Ovary (tissue), 10 donors: ENCODE measurements around the gene ZNF282. TPM values are rescaled to one million over a fixed set of nuclear protein-coding genes. Genes with fewer than 3 reads are reported as not detected.

ENCODE experiments used
- DNase-seq, 5 donors: peaks; one replicate each; pipeline ENCODE4 v3.0.0-alpha.2; 2019 to 2020
- H3K27ac ChIP-seq, 2 donors: fragments of 200-600 bp; one replicate each; pipeline versions ENCODE4 v1.5.1 to v1.8.0; 2019 to 2022
- H3K27me3 ChIP-seq: fragments of 200-600 bp; one replicate; pipeline ENCODE4 v1.8.0; 2022
- H3K36me3 ChIP-seq: fragments of 200-600 bp; sonication (generic); one replicate; pipeline ENCODE4 v1.5.1; 2019
- H3K4me1 ChIP-seq: one replicate; pipeline ENCODE4 v1.8.1; 2013; ENCODE audit warnings: mild to moderate bottlenecking, moderate library complexity; ENCODE audit not compliant: insufficient read depth
- H3K4me3 ChIP-seq: fragments of 200-600 bp; sonication (generic); one replicate; pipeline ENCODE4 v1.5.1; 2017
- H3K9me3 ChIP-seq, 2 donors: fragments of 200-600 bp in 1 of 2; sonication (generic) in 1 of 2; one replicate each; pipeline versions ENCODE4 v1.5.1 to v1.8.1; 2013 to 2019; ENCODE audit warnings: mild to moderate bottlenecking in 1 of 2, moderate library complexity in 1 of 2
- EP300 ChIP-seq: sonication (generic); formaldehyde crosslinking; IDR thresholded peaks from one replicate; pipeline ENCODE4 v1.6.1; 2017; ENCODE audit warnings: antibody characterized with exemption
- POLR2A ChIP-seq: fragments of 450-650 bp; IDR thresholded peaks from one replicate; pipeline ENCODE4 v1.6.1; 2017; ENCODE audit warnings: antibody characterized with exemption, mild to moderate bottlenecking, moderate library complexity
- WGBS, 3 donors: extraction: QIAGEN DNeasy Blood & Tissue Kit in 1 of 3; methylation state at CpG; one replicate each; pipeline versions ENCODE4 v1.1.5 to v1.1.7; 2013 to 2017; 5-methylcytosine and 5-hydroxymethylcytosine counted together
- intact Hi-C, 4 donors: fragments of 100-400 bp; cut with DNase I; formaldehyde crosslinking; loops; one replicate each; pipeline versions ENCODE4 v1.11.0 to v1.15.1; 2022 to 2023
- long read RNA-seq, 3 donors: library from polyadenylated mRNA in 2 of 3; unstranded in 2 of 3; transcript quantifications; one replicate each; pipeline ENCODE4 v2.0.0 and lab custom pipeline, GENCODE V29; 2021 to 2026
- polyA plus RNA-seq, 2 donors: library from polyadenylated mRNA; stranded (reverse); fragments of 200-250 nt in 1 of 2; fragments of 350-450 nt in 1 of 2; fragmentation: Illumina TruSeq in 1 of 2; extraction: RNeasy Lipid Tissue Mini Kit (QIAGEN cat#74804) in 1 of 2; gene quantifications; one replicate each; pipeline ENCODE4 v1.2.3, GENCODE V29; 2013 to 2014
- total RNA-seq, 7 donors: library from RNA; depleted of rRNA in 2 of 7; stranded (reverse); fragments of >200 nt in 2 of 7; fragmentation: NEBNext Ultra II Directional in 3 of 7; extraction: Animal tissue kit (Norgen Biotek cat#: 25700) in 3 of 7; gene quantifications; one replicate each; pipeline versions ENCODE4 v1.1.0 to v1.2.4, GENCODE V29; 2016 to 2023
- TF ChIP-seq, protein P1 (sequence below), 3 donors: fragments of 450-650 bp in 2 of 3; fragments of 200-600 bp in 1 of 3; IDR thresholded peaks; one replicate each; pipeline versions ENCODE4 v1.5.1 to v1.8.0; 2016 to 2022; ENCODE audit warnings: antibody characterized with exemption in 3 of 3, mild to moderate bottlenecking in 1 of 3
- donor health status: DM: no; HTN: no; CAD: no; lungs with moderate emphysema.
- donor health status: DM: no; HTN: no; CAD: no.
- donor health status: Bipolar disorder and iron deficiency.
- donor health status: DM: yes; HTN: yes; CAD: no.
- donor health status: DM: no; HTN: no; CAD: no.
- donor health status: DM: yes; HTN: yes; CAD: no.

The ZNF282 gene
- total RNA-seq: 10 to 100 TPM; 14.0 to 30.2 (median 24.5) TPM
- polyA plus RNA-seq: 10 to 100 TPM in 1 of 2 donors, 1 to 10 TPM in 1; 8.0 to 17.6 TPM
- long read RNA-seq, donor 1, partial matches to known transcripts: 0 of 4 reads
- long read RNA-seq, donor 1, other reads (novel, unspliced or antisense): 4 of 4 reads
- long read RNA-seq, donor 2, partial matches to known transcripts: 0 of 4 reads
- long read RNA-seq, donor 2, other reads (novel, unspliced or antisense): 0 of 4 reads
- long read RNA-seq, donor 3, partial matches to known transcripts: 3 of 17 reads
- long read RNA-seq, donor 3, other reads (novel, unspliced or antisense): 10 of 17 reads

DNA sequence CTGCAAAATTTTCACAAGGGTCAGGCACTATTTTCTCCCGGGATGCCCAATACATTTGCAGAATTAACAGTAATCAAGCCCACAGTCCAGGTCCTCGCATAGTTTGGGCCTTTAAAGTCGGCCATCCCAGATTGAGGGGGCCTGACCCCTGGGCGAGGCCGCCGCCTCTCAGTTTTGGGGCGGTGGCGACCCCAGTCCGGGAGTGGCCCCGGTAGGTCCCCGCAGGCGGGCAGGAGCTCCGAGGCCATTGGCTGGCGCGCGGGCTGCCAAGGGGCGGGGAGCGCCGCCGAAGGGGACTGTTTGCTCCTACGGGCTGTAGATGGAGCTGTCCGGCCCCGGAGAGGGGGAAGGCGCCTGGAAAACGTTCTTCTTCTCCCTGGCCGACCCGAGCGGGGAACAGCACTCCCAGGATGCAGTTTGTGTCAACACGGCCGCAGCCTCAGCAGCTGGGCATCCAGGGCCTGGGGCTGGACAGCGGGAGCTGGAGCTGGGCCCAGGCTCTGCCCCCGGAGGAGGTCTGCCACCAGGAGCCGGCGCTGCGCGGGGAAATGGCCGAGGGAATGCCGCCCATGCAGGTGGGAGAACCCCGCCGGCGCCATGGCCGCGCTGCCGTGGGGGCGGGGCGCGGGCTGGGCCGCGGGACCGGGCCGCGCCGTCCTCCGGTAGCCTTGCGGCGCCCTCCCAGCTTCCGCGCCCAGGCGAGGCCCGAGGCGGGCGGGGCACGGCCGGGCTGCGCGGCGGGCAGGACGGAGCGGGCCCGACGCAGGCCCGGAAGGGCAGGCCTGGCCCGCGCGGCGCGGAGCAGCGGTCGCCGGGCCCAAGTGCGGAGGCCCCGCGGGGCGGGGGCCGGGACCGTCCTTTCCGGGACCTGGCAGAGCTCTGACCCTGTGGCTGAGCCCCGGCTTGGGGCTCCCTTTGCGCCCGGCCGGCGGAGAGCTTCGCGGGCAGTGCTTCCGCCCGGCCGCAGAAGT, at the start of gene ZNF282:
ZNF282 (plus strand) TSS at position 367 of the 971 bp plus-strand sequence; CDS start at position 411, 44 bp downstream.
- H3K36me3 ChIP-seq: no peaks in the 10 kb centered on the region

DNA sequence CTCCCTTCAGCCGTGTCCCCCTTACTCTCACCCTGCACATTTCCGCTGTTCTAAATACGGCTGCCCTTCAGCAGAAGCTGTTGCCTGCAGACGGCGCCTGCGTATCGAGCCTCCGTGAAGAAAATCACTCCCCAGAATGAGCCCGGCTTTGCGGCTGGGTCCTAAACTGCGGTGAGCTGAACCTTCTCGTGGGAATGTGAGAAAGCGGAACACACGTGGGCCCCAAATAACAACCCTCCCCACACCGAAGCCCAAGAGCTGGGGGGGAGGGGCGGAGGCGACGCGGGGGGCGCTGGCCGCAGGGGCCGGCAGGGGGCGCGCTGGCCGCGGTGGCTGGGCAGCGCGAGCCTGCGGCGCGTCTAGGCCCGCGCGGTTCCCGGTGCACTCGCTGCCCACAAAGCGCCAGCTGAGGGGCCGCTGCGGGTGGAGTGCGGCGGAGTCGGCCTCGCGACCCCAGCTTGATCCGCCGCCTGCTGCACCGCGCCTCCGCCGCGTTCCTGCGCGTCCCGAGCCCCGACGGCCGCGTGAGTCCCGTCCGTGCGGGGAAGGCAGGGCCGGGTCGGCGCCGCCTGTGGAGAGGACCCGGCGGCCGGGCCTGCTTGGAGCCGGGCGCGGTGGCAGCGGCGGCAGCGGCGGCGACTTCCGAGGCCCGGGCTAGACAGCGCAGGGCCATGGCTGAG, 48.1 kb upstream of the ZNF282 start, which contains the start of gene ZNF398:
ZNF398 (plus strand) TSS at position 382 of the 680 bp plus-strand sequence; CDS start at position 672, 290 bp downstream.
- 0 to 1% (median 0%) methylated on average over 36 to 79 of the region's 79 CpGs for WGBS, 3 donors
- H3K27me3 ChIP-seq: no peaks in the 10 kb centered on the region
- H3K4me1 ChIP-seq: peaks cover 3% of the 10 kb centered on the region
- DNase-seq: peak; percentile 69 to 86 (median 80)
- peak within 1 kb of the TSS; percentile 17 to 76 for H3K27ac ChIP-seq
- TF ChIP-seq, protein P1, sequence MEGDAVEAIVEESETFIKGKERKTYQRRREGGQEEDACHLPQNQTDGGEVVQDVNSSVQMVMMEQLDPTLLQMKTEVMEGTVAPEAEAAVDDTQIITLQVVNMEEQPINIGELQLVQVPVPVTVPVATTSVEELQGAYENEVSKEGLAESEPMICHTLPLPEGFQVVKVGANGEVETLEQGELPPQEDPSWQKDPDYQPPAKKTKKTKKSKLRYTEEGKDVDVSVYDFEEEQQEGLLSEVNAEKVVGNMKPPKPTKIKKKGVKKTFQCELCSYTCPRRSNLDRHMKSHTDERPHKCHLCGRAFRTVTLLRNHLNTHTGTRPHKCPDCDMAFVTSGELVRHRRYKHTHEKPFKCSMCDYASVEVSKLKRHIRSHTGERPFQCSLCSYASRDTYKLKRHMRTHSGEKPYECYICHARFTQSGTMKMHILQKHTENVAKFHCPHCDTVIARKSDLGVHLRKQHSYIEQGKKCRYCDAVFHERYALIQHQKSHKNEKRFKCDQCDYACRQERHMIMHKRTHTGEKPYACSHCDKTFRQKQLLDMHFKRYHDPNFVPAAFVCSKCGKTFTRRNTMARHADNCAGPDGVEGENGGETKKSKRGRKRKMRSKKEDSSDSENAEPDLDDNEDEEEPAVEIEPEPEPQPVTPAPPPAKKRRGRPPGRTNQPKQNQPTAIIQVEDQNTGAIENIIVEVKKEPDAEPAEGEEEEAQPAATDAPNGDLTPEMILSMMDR (IDR thresholded peaks at IDR 0.05): peak; percentile 56 to 79 (median 79)
- no peak for TF ChIP-seq POLR2A
- H3K36me3 ChIP-seq: no peaks in the 10 kb centered on the region
- H3K4me3 ChIP-seq: peak within 1 kb of the TSS; percentile 87
- intact Hi-C loops: no loop called here
- H3K9me3 ChIP-seq: no peaks in the 10 kb centered on the region

More for the DNA sequence above, at the start of gene ZNF282:
- intact Hi-C loops: no loop called here
- Histone ChIP-seq H3K27me3 (no peaks in the 10 kb centered on the region), H3K4me3 (peak within 1 kb of the TSS; percentile 86), H3K4me1 (peaks cover 6% of the 10 kb centered on the region), H3K27ac (peak within 1 kb of the TSS; percentile 69 to 80), H3K9me3 (no peaks in the 10 kb centered on the region)
- DNase-seq: peak; percentile 83 to 91 (median 85)
- TF ChIP-seq, protein P1 (IDR thresholded peaks at IDR 0.05): peak; percentile 35 to 70 (median 63)
- no peak for TF ChIP-seq EP300
- WGBS, 3 donors: 0 to 1% (median 1%) methylated on average over 77 to 97 of the region's 97 CpGs

- DNase-seq: peak; percentile 16 to 58 (median 39)
- H3K9me3 ChIP-seq: no peaks in the 10 kb centered on the region
- peak overlapping the region; percentile 17 to 76 for H3K27ac ChIP-seq
- H3K27me3 ChIP-seq: no peaks in the 10 kb centered on the region
- peak overlapping the region; percentile 87 for H3K4me3 ChIP-seq
- H3K36me3 ChIP-seq: no peaks in the 10 kb centered on the region
- TF ChIP-seq POLR2A: no peak
- 0% methylated on average over 58 to 86 of the region's 86 CpGs for WGBS, 3 donors
- H3K4me1 ChIP-seq: peaks cover 3% of the 10 kb centered on the region
- intact Hi-C loops: no loop called here
These were observed 47.3 kb upstream of the ZNF282 start for GRCh38 chr7:149147752-149148653.

DNA sequence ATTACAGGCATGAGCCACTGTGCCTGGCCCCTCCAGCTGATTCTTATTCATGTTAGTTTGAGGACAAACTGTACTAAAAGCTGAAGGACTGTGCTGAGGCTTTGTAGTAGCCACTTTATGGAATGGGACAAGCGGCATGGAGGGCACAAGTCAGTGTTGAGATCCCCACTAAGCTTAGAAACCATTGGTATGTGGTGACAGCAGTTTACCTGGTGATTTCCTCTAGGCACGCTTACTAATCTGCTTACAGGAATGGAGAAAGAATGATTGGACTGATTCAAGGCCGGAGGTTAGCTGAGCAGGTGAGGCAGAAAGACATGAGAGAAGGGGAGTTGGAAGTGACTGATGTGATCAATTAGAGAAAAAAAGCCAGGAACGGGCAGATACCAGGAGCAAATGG, 44.4 kb upstream of the ZNF282 start:
- intact Hi-C loops: loop anchor here in 1 of 4 donors (10.0 kb wide), 1 partner anchor 564 kb away; a partner anchor contains a TSS
- WGBS, 3 donors: 71 to 88% (median 78%) methylated on average over 4 of the region's 4 CpGs
- peaks cover 3% of the 10 kb centered on the region for H3K4me1 ChIP-seq
- no peak for DNase-seq
- no peak for TF ChIP-seq POLR2A
- TF ChIP-seq, protein P1 (IDR thresholded peaks at IDR 0.05): no peak
- no peak for TF ChIP-seq EP300
- no peak overlapping the region for H3K4me3 ChIP-seq
- H3K27ac ChIP-seq: no peak overlapping the region
- no peaks in the 10 kb centered on the region for H3K27me3 ChIP-seq
- H3K9me3 ChIP-seq: no peaks in the 10 kb centered on the region
- no peaks in the 10 kb centered on the region for H3K36me3 ChIP-seq
